GM04503 (cell line): Measurements from ENCODE around the gene CTF1.
A peak's percentile ranks its signal among the peaks of the same experiment; 100 is the strongest.

Experiments
- DNase-seq: peaks from one replicate; pipeline ENCODE4 v3.0.0-alpha.2; 2012; ENCODE audit warnings: low read depth

CTF1 gene

GRCh38 chr16:30907064-30907463 lies 10.7 kb downstream of the CTF1 start:
- no peak for DNase-seq

- no peak for DNase-seq
Observed at GRCh38 chr16:30910427-30911029, 14.1 kb downstream of the CTF1 start.

- DNase-seq = no peak
Observed at GRCh38 chr16:30912794-30913412, 16.5 kb downstream of the CTF1 start.

GRCh38 chr16:30914830-30915229 lies 18.4 kb downstream of the CTF1 start:
- no peak for DNase-seq

- DNase-seq = no peak
Observed at GRCh38 chr16:30918614-30919013, 22.2 kb downstream of the CTF1 start.

- no peak for DNase-seq
Observed at GRCh38 chr16:30920891-30921290, 24.5 kb downstream of the CTF1 start.

- no peak for DNase-seq
Observed at GRCh38 chr16:30921459-30921747, 25.0 kb downstream of the CTF1 start.

- DNase-seq = peak; percentile 27
Observed at GRCh38 chr16:30921748-30922419, 25.5 kb downstream of the CTF1 start.

- DNase-seq = peak; percentile 97
Observed at GRCh38 chr16:30922420-30922959, 26.1 kb downstream of the CTF1 start.

GRCh38 chr16:30922960-30923535 lies 26.6 kb downstream of the CTF1 start:
- DNase-seq = peak; percentile 98

- DNase-seq = no peak
Observed at GRCh38 chr16:30923554-30924075, 27.2 kb downstream of the CTF1 start, which contains the start of gene FBXL19. Gene FBXL19 (plus strand): TSS chr16:30923572. CDS start chr16:30925755, 2,183 bp downstream.

GRCh38 chr16:30924076-30924912 lies 27.9 kb downstream of the CTF1 start:
- no peak for DNase-seq

GRCh38 chr16:30924913-30925631 lies 28.7 kb downstream of the CTF1 start:
- DNase-seq = no peak

- DNase-seq = no peak
Observed at GRCh38 chr16:30925632-30925987, 29.2 kb downstream of the CTF1 start.

- no peak for DNase-seq
Observed at GRCh38 chr16:30925995-30926811, 29.8 kb downstream of the CTF1 start.

GRCh38 chr16:30926937-30927788 lies 30.7 kb downstream of the CTF1 start:
- DNase-seq = no peak

GRCh38 chr16:30927789-30928378 lies 31.5 kb downstream of the CTF1 start:
- DNase-seq = no peak

GRCh38 chr16:30928390-30928789 lies 32.0 kb downstream of the CTF1 start:
- DNase-seq = no peak

- DNase-seq = no peak
Observed at GRCh38 chr16:30929167-30929566, 32.8 kb downstream of the CTF1 start.
